DOHH2 (cell line): Measurements from ENCODE around the gene NEK8.
"Not testable (repeated sequence)": the region's sequence is repeated elsewhere in the genome, so short reads cannot be mapped to it uniquely, and the experiment has no call there.

Source experiments
- H3F3A ChIP-seq: fragments of 200-600 bp; sonication (generic), shearing (Covaris generic); 2 replicates; pipeline ENCODE4 v1.6.0; 2016; ENCODE audit warnings: antibody characterized with exemption, mild to moderate bottlenecking; ENCODE audit not compliant: control insufficient read depth, insufficient read depth
- H3K27ac ChIP-seq: fragments of 200-600 bp; sonication (generic); 2 replicates; pipeline ENCODE4 v1.5.1; 2014; ENCODE audit warnings: low read depth, mild to moderate bottlenecking, low read length, moderate library complexity
- H3K27me3 ChIP-seq: fragments of 200-600 bp; sonication (generic); 2 replicates; pipeline ENCODE4 v1.6.1; 2014; ENCODE audit warnings: mild to moderate bottlenecking, low read length, mixed read lengths; ENCODE audit not compliant: control insufficient read depth
- H3K36me3 ChIP-seq: fragments of 200-600 bp; sonication (generic); 2 replicates; pipeline ENCODE4 v1.6.1; 2014; ENCODE audit warnings: mild to moderate bottlenecking, low read length, moderate library complexity, mixed read lengths; ENCODE audit not compliant: control insufficient read depth
- H3K4me1 ChIP-seq: fragments of 200-600 bp; sonication (generic); 2 replicates; pipeline ENCODE4 v1.6.1; 2014; ENCODE audit warnings: mild to moderate bottlenecking, low read length, mixed read lengths; ENCODE audit not compliant: control insufficient read depth
- H3K4me2 ChIP-seq: fragments of 200-600 bp; sonication (generic); 2 replicates; pipeline ENCODE4 v1.6.0; 2014; ENCODE audit warnings: mild to moderate bottlenecking, low read length, moderate library complexity
- H3K4me3 ChIP-seq: fragments of 200-600 bp; sonication (generic); 2 replicates; pipeline ENCODE4 v1.5.1; 2014; ENCODE audit warnings: mild to moderate bottlenecking, low read length, mixed read lengths
- H3K79me2 ChIP-seq: fragments of 200-600 bp; sonication (generic); 2 replicates; pipeline ENCODE4 v1.6.1; 2014; ENCODE audit warnings: mild to moderate bottlenecking, low read length, mixed read lengths; ENCODE audit not compliant: control insufficient read depth
- H3K9me2 ChIP-seq: fragments of 200-600 bp; sonication (generic); replicated peaks from 2 replicates; pipeline ENCODE4 v1.6.1; 2014; ENCODE audit warnings: mild to moderate bottlenecking, low read length, mixed read lengths; ENCODE audit not compliant: control insufficient read depth
- H3K9me3 ChIP-seq: fragments of 200-600 bp; sonication (generic); 2 replicates; pipeline ENCODE4 v1.6.1; 2014; ENCODE audit warnings: antibody characterized with exemption, low read length, mixed read lengths; ENCODE audit not compliant: control insufficient read depth, insufficient read depth
- H4K20me1 ChIP-seq: fragments of 200-600 bp; sonication (generic); 2 replicates; pipeline ENCODE4 v1.6.0; 2014; ENCODE audit warnings: low read depth, mild to moderate bottlenecking, antibody characterized with exemption, low read length, moderate library complexity; ENCODE audit not compliant: control insufficient read depth, insufficient read depth
- EZH2phosphoT487 ChIP-seq: fragments of 200-600 bp; sonication (generic); IDR thresholded peaks from 2 replicates; pipeline ENCODE4 v1.6.1; 2017; ENCODE audit warnings: borderline replicate concordance, mild to moderate bottlenecking, antibody characterized with exemption, low read length, moderate library complexity, mixed read lengths
- TF ChIP-seq, protein P1 (sequence below): fragments of 200-600 bp; sonication (generic); IDR thresholded peaks from one replicate; pipeline ENCODE4 v1.5.1; 2014; ENCODE audit warnings: antibody characterized with exemption, mild to moderate bottlenecking, low read depth, low read length; ENCODE audit not compliant: poor library complexity, severe bottlenecking

The NEK8 gene

DNA sequence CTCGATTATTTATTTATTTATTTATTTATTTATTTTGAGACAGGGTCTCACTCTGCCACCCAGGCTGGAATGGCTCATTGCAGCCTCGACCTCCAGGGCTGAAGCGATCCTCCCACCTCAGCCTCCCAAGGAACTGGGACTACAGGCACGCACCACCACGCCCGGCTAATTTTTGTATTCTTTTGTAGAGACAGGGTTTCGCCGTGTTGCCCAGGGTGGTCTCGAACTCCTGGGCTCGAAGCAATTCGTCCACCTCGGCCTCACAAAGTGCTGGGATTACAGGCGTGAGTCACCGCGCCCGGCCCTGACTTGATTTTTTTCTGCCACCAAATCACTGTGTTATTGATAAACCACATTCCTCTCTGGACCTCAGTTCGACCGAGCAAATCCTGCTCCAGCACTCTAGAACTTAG is 9.6 kb upstream of the NEK8 start:
- Histone ChIP-seq H3K9me2 (no peaks in the 10 kb centered on the region), H3K36me3 (peaks cover 42% of the 10 kb centered on the region), H3K27ac (peak overlapping the region; percentile 93), H3F3A (peaks cover 40% of the 10 kb centered on the region), H3K27me3 (peaks cover 3% of the 10 kb centered on the region; the same call in 1 of the 2 replicates), H3K79me2 (peaks cover 50% of the 10 kb centered on the region), H4K20me1 (peaks cover 19% of the 10 kb centered on the region), H3K9me3 (no peaks in the 10 kb centered on the region), H3K4me3 (peak overlapping the region; percentile 98), H3K4me1 (peaks cover 36% of the 10 kb centered on the region), H3K4me2 (peak overlapping the region; percentile 100)
- TF ChIP-seq, protein P1, sequence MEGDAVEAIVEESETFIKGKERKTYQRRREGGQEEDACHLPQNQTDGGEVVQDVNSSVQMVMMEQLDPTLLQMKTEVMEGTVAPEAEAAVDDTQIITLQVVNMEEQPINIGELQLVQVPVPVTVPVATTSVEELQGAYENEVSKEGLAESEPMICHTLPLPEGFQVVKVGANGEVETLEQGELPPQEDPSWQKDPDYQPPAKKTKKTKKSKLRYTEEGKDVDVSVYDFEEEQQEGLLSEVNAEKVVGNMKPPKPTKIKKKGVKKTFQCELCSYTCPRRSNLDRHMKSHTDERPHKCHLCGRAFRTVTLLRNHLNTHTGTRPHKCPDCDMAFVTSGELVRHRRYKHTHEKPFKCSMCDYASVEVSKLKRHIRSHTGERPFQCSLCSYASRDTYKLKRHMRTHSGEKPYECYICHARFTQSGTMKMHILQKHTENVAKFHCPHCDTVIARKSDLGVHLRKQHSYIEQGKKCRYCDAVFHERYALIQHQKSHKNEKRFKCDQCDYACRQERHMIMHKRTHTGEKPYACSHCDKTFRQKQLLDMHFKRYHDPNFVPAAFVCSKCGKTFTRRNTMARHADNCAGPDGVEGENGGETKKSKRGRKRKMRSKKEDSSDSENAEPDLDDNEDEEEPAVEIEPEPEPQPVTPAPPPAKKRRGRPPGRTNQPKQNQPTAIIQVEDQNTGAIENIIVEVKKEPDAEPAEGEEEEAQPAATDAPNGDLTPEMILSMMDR, result no peak
- no peak for TF ChIP-seq EZH2phosphoT487

GRCh38 chr17:28720247-28720996 is 8.2 kb upstream of the NEK8 start:
- Histone ChIP-seq H3F3A (peaks cover 54% of the 10 kb centered on the region), H3K4me2 (peak overlapping the region; percentile 100), H3K9me2 (no peaks in the 10 kb centered on the region), H3K9me3 (no peaks in the 10 kb centered on the region), H3K79me2 (peaks cover 54% of the 10 kb centered on the region), H4K20me1 (peaks cover 22% of the 10 kb centered on the region), H3K27me3 (peaks cover 3% of the 10 kb centered on the region; the same call in 1 of the 2 replicates), H3K36me3 (peaks cover 55% of the 10 kb centered on the region), H3K4me3 (peak overlapping the region; percentile 98), H3K27ac (peak overlapping the region; percentile 93), H3K4me1 (peaks cover 50% of the 10 kb centered on the region)
- TF ChIP-seq EZH2phosphoT487, result no peak
- TF ChIP-seq, protein P1, result peak; percentile 44

GRCh38 chr17:28720997-28721329 is 7.6 kb upstream of the NEK8 start:
- not testable (repeated sequence) for H3K9me3 ChIP-seq, H3K9me2 ChIP-seq, H3K27me3 ChIP-seq
- peaks cover 54% of the 10 kb centered on the region for H3K4me1 ChIP-seq
- H3K36me3 ChIP-seq, result peaks cover 60% of the 10 kb centered on the region
- peaks cover 22% of the 10 kb centered on the region for H4K20me1 ChIP-seq
- H3F3A ChIP-seq, result peaks cover 58% of the 10 kb centered on the region
- peak overlapping the region; percentile 100 for H3K4me2 ChIP-seq
- H3K27ac ChIP-seq, result peak overlapping the region; percentile 93
- H3K4me3 ChIP-seq, result peak overlapping the region; percentile 98
- H3K79me2 ChIP-seq, result peaks cover 59% of the 10 kb centered on the region

DNA sequence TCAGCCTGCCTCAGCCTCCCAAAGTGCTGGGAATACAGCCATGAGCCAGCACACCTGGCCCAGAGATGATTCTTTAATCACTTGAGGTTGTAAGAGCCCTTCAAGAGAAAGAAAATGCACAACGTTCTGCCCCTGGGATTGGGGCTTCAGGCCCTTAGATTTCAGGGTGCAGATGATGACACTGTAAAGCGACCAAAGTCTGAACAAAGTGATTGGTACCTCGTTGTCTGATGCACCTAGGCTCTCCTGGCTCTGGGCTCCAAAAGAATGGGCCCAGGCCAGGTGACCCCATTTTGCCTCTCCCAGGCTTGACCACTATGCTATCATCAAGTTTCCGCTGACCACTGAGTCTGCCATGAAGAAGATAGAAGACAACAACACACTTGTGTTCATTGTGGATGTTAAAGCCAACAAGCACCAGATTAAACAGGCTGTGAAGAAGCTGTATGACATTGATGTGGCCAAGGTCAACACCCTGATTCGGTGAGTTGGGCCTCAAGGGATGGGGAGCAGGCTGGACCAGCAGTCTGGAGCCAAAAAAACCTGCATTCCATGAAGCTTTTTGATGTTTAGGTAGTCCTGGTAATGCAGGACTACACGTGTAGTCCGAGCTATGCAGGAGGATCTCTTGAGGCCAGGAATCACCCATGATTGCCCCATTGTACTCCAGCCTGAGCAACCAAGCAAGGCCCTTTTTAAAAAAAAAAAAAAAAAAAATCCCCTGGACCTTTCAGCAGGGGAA is 6.0 kb upstream of the NEK8 start:
- peaks cover 59% of the 10 kb centered on the region for H3K4me1 ChIP-seq
- 0 out of 2 replicates have a peak, but pooled peaks cover 3% of the 10 kb centered on the region for H3K27me3 ChIP-seq
- no peak for TF ChIP-seq EZH2phosphoT487
- TF ChIP-seq, protein P1, result no peak
- peaks cover 57% of the 10 kb centered on the region for H3K79me2 ChIP-seq
- peaks cover 58% of the 10 kb centered on the region for H3F3A ChIP-seq
- H3K9me2 ChIP-seq, result no peaks in the 10 kb centered on the region
- H3K4me2 ChIP-seq, result peak overlapping the region; percentile 100
- peak overlapping the region; percentile 93 for H3K27ac ChIP-seq
- no peaks in the 10 kb centered on the region for H3K9me3 ChIP-seq
- peaks cover 22% of the 10 kb centered on the region for H4K20me1 ChIP-seq
- peak overlapping the region; percentile 98 for H3K4me3 ChIP-seq
- H3K36me3 ChIP-seq, result peaks cover 60% of the 10 kb centered on the region
